ENCODE results near the gene CHRNA5.
"Not testable (repeated sequence)": the region's sequence is repeated elsewhere in the genome, so short reads cannot be mapped to it uniquely, and the experiment has no call there.

CHRNA5 gene

GRCh38 chr15:78565097-78565950 lies at the start of gene CHRNA5:
Gene CHRNA5 (plus strand): TSS chr15:78565520. CDS start chr15:78565720, 200 bp downstream.
- DNase-seq, result peak; percentile 66

DNA sequence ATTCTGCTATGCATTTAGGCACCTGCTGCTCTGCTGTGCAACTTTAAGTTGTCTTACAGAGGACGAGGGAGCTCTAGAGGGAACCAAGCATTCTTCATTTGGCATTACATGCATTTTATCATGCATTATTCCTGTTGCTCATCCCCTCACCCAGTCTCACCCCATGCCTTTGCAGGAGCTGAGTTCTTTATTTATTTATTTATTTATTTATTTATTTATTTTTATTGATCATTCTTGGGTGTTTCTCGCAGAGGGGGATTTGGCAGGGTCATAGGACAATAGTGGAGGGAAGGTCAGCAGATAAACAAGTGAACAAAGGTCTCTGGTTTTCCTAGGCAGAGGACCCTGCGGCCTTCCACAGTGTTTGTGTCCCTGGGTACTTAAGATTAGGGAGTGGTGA lies 45.3 kb upstream of the CHRNA5 start:
- DNase-seq, result not testable (repeated sequence)

DNA sequence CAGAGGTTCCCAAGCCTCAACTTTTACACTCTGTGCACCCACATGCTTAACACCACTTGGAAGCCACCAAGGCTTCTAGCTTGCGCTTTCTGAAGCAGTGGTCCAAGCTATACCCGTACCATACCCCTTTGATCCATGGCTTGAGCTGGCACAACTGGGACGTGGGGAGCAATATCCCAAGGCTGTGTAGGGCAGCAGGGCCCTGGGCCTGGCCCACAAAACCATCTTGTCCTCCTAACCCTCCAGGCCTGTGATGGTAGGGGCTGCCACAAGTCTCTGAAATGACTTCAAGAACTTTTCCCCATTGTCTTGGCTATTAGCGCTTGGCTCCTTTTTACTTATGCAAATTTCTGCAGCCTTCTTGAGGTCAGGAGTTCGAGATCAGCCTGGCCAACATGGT lies 41.1 kb upstream of the CHRNA5 start:
- no peak for DNase-seq

GRCh38 chr15:78527325-78527724 lies 38.0 kb upstream of the CHRNA5 start:
- no peak for DNase-seq

GRCh38 chr15:78533331-78533730 lies 32.0 kb upstream of the CHRNA5 start:
- no peak for DNase-seq

GRCh38 chr15:78536134-78536533 lies 29.2 kb upstream of the CHRNA5 start:
- DNase-seq, result no peak

- DNase-seq, result no peak
Measured at GRCh38 chr15:78537266-78537905, 27.9 kb upstream of the CHRNA5 start.

DNA sequence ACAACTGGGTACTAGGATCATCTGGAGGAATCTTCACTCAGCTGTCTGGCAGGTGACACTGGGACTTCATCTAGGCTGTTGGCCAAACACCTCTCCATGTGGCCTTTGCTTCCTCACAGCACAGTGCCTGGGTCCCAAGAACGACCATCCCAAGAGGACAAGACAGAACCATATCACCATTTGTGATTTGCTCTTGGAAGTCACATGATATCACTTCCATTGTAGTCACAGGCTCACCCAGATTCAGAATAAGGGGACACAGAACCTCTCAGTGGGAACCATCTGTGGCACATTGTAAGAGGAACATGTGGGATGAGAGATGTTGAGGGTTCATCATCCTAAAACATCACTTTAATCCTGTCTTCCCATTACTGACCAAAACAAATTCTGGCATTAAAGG lies 27.0 kb upstream of the CHRNA5 start:
- no peak for DNase-seq

GRCh38 chr15:78539464-78540140 lies 25.7 kb upstream of the CHRNA5 start:
- not testable (repeated sequence) for DNase-seq

GRCh38 chr15:78540141-78540870 lies 25.0 kb upstream of the CHRNA5 start, which contains the start of gene PSMA4:
Gene PSMA4 (plus strand): TSS chr15:78540444. CDS start chr15:78541928, 1,484 bp downstream.
- peak; percentile 95 for DNase-seq

DNA sequence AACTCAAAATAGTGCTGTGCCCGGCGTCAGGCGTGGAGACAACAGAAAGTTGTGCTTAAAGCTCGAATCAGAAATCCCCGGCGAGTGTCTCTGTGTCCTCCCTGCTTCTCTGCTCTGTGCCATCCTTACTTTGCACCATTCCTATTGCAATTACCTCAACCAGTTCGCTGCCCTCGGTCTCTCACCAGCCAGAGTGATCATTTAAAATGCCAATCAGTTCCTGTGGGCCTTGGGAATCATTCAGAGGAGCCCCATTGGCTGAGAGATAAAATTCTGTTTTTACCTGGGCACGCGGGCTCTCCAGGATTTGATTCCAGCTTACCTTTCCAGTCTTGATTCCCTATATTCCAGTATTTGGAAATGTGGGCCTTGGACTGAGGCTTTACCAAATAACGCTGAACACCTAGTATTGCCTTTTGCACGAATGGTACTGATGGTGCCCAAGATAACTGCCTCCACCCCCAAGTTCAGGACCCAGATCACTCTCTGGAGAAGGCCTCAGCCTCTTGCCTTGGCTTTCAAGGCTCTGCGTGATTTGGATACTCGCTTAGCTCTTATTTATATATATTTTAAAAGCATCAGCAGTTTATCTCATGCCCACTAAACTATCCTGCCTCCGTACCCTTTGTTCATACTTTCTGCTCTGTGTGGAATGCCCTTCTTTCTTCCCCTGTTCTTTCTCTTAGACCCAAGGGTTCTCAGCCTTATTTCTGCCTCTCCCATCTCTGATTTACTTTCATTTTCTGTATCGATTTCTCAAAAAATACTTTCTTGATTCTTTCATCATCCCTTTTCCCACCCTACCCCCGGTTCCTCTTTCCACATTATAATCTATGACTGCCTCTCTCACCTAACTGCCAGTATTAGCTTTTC lies 24.2 kb upstream of the CHRNA5 start:
- peak; percentile 23 for DNase-seq

DNA sequence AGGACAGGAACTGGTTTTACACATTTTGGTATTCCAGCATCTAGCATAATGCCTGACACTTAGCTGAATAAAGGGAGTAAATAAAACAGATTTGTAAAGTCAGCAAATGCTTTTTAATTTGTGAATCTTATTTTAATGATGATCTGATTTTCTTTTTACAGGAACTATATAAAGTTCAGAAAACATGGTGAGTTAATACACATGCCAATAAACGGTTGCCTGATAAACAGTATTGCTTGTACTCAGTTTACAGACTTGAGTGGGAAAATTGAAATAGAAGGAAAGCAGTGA lies 23.6 kb upstream of the CHRNA5 start:
- DNase-seq, result no peak

DNA sequence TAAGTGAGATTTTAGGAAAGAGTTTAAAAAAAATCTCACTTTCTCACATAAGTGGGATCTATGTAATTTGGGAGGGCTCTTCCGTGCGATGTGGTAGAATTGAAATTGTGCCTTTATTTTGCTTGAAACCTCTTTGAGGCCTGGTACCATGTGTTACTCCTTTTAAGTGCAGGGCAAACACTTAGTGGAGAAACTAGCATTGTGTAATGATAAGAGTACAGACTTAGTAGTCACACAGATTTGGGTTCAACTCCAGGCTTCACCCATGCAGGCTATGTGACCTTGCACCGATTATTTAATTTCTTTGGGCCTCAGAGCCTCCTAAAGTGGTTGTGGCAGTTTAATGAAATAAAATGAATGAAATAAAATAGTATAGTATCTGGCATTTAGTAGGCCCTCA lies 22.7 kb upstream of the CHRNA5 start:
- no peak for DNase-seq

DNA sequence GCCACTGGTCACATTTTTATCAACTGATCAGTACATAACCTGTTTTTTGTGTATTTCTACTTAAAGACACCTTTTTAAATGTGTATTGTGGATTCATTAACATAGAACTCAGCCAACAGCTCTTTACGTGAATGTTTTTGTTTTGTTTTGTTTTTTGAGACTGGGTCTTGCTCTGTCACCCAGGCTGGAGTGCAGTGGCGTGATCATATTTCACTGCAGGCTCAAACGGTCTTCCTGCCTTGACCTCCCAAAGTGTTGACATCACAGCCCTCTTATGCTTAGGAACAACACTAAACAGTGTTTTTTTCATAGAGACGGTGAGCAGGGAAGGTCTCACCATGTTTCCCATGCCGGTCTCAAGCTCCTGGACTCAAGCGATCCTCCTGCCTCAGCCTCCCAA lies 15.1 kb upstream of the CHRNA5 start:
- no peak for DNase-seq

- no peak for DNase-seq
Measured at GRCh38 chr15:78550815-78551214, 14.5 kb upstream of the CHRNA5 start.

DNA sequence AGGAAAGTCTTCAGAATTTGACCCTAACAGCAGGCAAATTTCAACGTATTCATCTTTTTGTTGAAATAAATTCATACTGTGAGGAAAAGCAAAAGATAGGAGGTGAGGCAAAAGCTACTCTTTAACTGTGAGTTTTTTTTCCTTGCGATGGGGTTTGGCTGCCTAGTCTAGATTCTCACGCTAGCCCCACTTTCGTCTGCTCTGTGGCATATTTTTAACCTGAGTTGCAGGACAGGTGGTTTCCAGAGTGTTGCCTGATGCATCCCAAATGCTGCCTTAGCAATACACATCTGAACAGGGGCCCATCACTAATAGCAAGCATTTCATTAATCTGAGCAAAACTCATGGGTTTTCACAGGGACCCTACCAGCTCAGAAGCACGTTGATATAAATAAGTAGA lies 13.4 kb upstream of the CHRNA5 start:
- DNase-seq, result no peak

GRCh38 chr15:78552597-78552996 lies 12.7 kb upstream of the CHRNA5 start:
- no peak for DNase-seq

GRCh38 chr15:78560201-78560600 lies 5.1 kb upstream of the CHRNA5 start:
- not testable (repeated sequence) for DNase-seq

GRCh38 chr15:78561490-78561889 lies 3.8 kb upstream of the CHRNA5 start:
- DNase-seq, result no peak

- DNase-seq, result no peak
Measured at GRCh38 chr15:78563092-78563491, 2.2 kb upstream of the CHRNA5 start.

GRCh38 chr15:78564743-78565096 lies 600 bp upstream of the CHRNA5 start:
- DNase-seq, result no peak
